Effector CD4-positive, alpha-beta T cell (primary cell): ENCODE measurements around the gene AGMAT.

Source experiments
- DNase-seq: peaks from one replicate; pipeline ENCODE4 v3.0.0-alpha.2; 2020
- total RNA-seq: gene quantifications from one replicate; lab custom pipeline; 2026; lab: John Stamatoyannopoulos, UW

The AGMAT gene
- 16.9 reads per million, percentile 43 among the genes with 10 or more reads in this experiment for total RNA-seq

- DNase-seq: peak; percentile 19
Observed at GRCh38 chr1:15584489-15585363, at the start of gene AGMAT. Gene AGMAT, minus strand, starts transcription at chr1:15585051. Its CDS starts 84 bp downstream, at chr1:15584967.

GRCh38 chr1:15633756-15634420, 49.0 kb upstream of the AGMAT start:
- no peak for DNase-seq

GRCh38 chr1:15628003-15628402, 43.2 kb upstream of the AGMAT start:
- no peak for DNase-seq

- no peak for DNase-seq
Observed at GRCh38 chr1:15627343-15627988, 42.6 kb upstream of the AGMAT start.

- DNase-seq: no peak
Observed at GRCh38 chr1:15626269-15626950, 41.6 kb upstream of the AGMAT start.

GRCh38 chr1:15625056-15625917, 40.4 kb upstream of the AGMAT start:
- no peak for DNase-seq

- DNase-seq: no peak
Observed at GRCh38 chr1:15624133-15624714, 39.4 kb upstream of the AGMAT start.

- DNase-seq: no peak
Observed at GRCh38 chr1:15623435-15623834, 38.6 kb upstream of the AGMAT start.

- no peak for DNase-seq
Observed at GRCh38 chr1:15622712-15623373, 38.0 kb upstream of the AGMAT start.

- no peak for DNase-seq
Observed at GRCh38 chr1:15621975-15622374, 37.1 kb upstream of the AGMAT start.

GRCh38 chr1:15620902-15621682, 36.2 kb upstream of the AGMAT start:
- no peak for DNase-seq

GRCh38 chr1:15620155-15620545, 35.3 kb upstream of the AGMAT start:
- DNase-seq: no peak

- no peak for DNase-seq
Observed at GRCh38 chr1:15618655-15619525, 34.0 kb upstream of the AGMAT start.

GRCh38 chr1:15618077-15618654, 33.3 kb upstream of the AGMAT start:
- no peak for DNase-seq

GRCh38 chr1:15617173-15618076, 32.6 kb upstream of the AGMAT start, which contains the start of gene DDI2:
Gene DDI2, plus strand, starts transcription at chr1:15617458. Its CDS starts 213 bp downstream, at chr1:15617671.
- DNase-seq: peak; percentile 92

- DNase-seq: no peak
Observed at GRCh38 chr1:15616373-15617172, 31.7 kb upstream of the AGMAT start.

- DNase-seq: no peak
Observed at GRCh38 chr1:15610167-15610566, 25.3 kb upstream of the AGMAT start.
